SK-N-SH (cell line): ENCODE measurements around the gene ABCG1. TPM values are rescaled to one million over a fixed set of nuclear protein-coding genes. Genes with fewer than 3 reads are reported as not detected.

ENCODE experiments used
- CTCF ChIA-PET: fragments of 300-600, 350-600 bp; formaldehyde crosslinking; extraction: SDS; loops from one replicate; lab custom pipeline; 2021; lab: Yijun Ruan, JAX
- POLR2A ChIA-PET: fragments of 350-600 bp; sonication (Branson Sonifier 250); formaldehyde crosslinking; extraction: SDS; loops from one replicate; lab custom pipeline; 2020; ENCODE audit warnings: antibody characterized with exemption, inconsistent platforms; lab: Yijun Ruan, JAX
- DNase-seq: peaks from one replicate; pipeline ENCODE4 v3.0.0; 2012
- H2AFZ ChIP-seq: fragments of 200-600 bp; sonication (generic); 2 replicates; pipeline ENCODE4 v1.8.1; 2016; ENCODE audit warnings: antibody characterized with exemption, mild to moderate bottlenecking, low read depth
- H3F3A ChIP-seq: fragments of 200-600 bp; sonication (generic); replicated peaks from 2 replicates; pipeline ENCODE3; 2016; ENCODE audit warnings: antibody characterized with exemption, mild to moderate bottlenecking; ENCODE audit not compliant: insufficient read depth
- H3K27ac ChIP-seq, 2 experiments: fragments of 200-500 bp in 1 of 2; fragments of 200-600 bp in 1 of 2; sonication (Bioruptor generic) in 1 of 2; sonication (generic), shearing (Covaris generic) in 1 of 2; 2 replicates each; pipeline versions ENCODE4 v1.5.1 to v1.6.1; 2014 to 2016; ENCODE audit warnings: low read depth in 2 of 2, inconsistent platforms in 1 of 2, low read length in 1 of 2, mild to moderate bottlenecking in 1 of 2, mixed read lengths in 1 of 2
- H3K27me3 ChIP-seq: fragments of 200-600 bp; sonication (generic), shearing (Covaris generic); 2 replicates; pipeline ENCODE4 v1.6.1; 2016; ENCODE audit warnings: mixed run types; ENCODE audit not compliant: insufficient read depth
- H3K36me3 ChIP-seq, 2 experiments: fragments of 200-500 bp in 1 of 2; fragments of 200-600 bp in 1 of 2; sonication (Bioruptor generic) in 1 of 2; sonication (generic) in 1 of 2; replicated peaks in 1 of 2; 2 replicates each; pipeline versions ENCODE3 to v1.5.1; 2014 to 2016; ENCODE audit warnings: low read length in 1 of 2, mild to moderate bottlenecking in 1 of 2; ENCODE audit not compliant: insufficient read depth in 2 of 2, control insufficient read depth in 1 of 2
- H3K4me1 ChIP-seq, 2 experiments: fragments of 200-500 bp in 1 of 2; fragments of 200-600 bp in 1 of 2; sonication (Bioruptor generic) in 1 of 2; sonication (generic), shearing (Covaris generic) in 1 of 2; 2 replicates each; pipeline versions ENCODE4 v1.5.1 to v1.6.1; 2014 to 2016; ENCODE audit warnings: low read depth in 1 of 2, low read length in 1 of 2, mixed run types in 1 of 2; ENCODE audit not compliant: insufficient read depth in 2 of 2, control insufficient read depth in 1 of 2
- H3K4me2 ChIP-seq: fragments of 200-600 bp; sonication (generic), shearing (Covaris generic); 2 replicates; pipeline ENCODE4 v1.6.1; 2017; ENCODE audit warnings: mixed run types
- H3K4me3 ChIP-seq, 2 experiments: fragments of 200-500 bp in 1 of 2; fragments of 200-600 bp in 1 of 2; sonication (Bioruptor generic) in 1 of 2; sonication (generic), shearing (Covaris generic) in 1 of 2; 2 replicates each; pipeline versions ENCODE4 v1.5.1 to v1.8.1; 2014 to 2016; ENCODE audit warnings: low read depth in 2 of 2, inconsistent platforms in 1 of 2, low read length in 1 of 2, mild to moderate bottlenecking in 1 of 2, mixed read lengths in 1 of 2, moderate library complexity in 1 of 2
- H3K79me2 ChIP-seq: fragments of 200-600 bp; sonication (generic); 2 replicates; pipeline ENCODE4 v1.8.1; 2017; ENCODE audit warnings: mild to moderate bottlenecking; ENCODE audit not compliant: insufficient read depth
- H3K9ac ChIP-seq: fragments of 200-600 bp; sonication (generic); 2 replicates; pipeline ENCODE4 v1.6.1; 2017; ENCODE audit warnings: mixed run types
- H3K9me2 ChIP-seq: fragments of 200-600 bp; sonication (generic); 2 replicates; pipeline ENCODE4 v1.6.1; 2017; ENCODE audit warnings: mixed run types
- H3K9me3 ChIP-seq: fragments of 200-600 bp; sonication (generic); 2 replicates; pipeline ENCODE4 v1.6.1; 2017; ENCODE audit warnings: mixed run types, mild to moderate bottlenecking, moderate library complexity
- H4K20me1 ChIP-seq: fragments of 200-600 bp; sonication (generic); 2 replicates; pipeline ENCODE4 v1.6.1; 2017; ENCODE audit warnings: mild to moderate bottlenecking, mixed run types; ENCODE audit not compliant: insufficient read depth
- CHD2 ChIP-seq: fragments of 150-350 bp; IDR thresholded peaks from 2 replicates; pipeline ENCODE4 v1.6.1; 2018; ENCODE audit warnings: low read length; ENCODE audit not compliant: partially characterized antibody
- EP300 ChIP-seq, 2 experiments: IDR thresholded peaks; 2 replicates each; pipeline versions ENCODE4 v1.4.0 to v1.6.1; 2012; ENCODE audit warnings: borderline replicate concordance in 1 of 2, low read depth in 1 of 2, low read length in 1 of 2
- EZH2phosphoT487 ChIP-seq: fragments of 200-600 bp; sonication (generic); IDR thresholded peaks from 2 replicates; pipeline ENCODE4 v1.6.1; 2017; ENCODE audit warnings: low read depth, mixed run types, mild to moderate bottlenecking, antibody characterized with exemption, moderate library complexity, borderline replicate concordance
- GABPA ChIP-seq: IDR thresholded peaks from 2 replicates; pipeline ENCODE4 v1.4.0; 2012; ENCODE audit warnings: low read depth, mild to moderate bottlenecking
- JUND ChIP-seq: IDR thresholded peaks from 2 replicates; pipeline ENCODE4 v1.4.0; 2012
- MAX ChIP-seq: IDR thresholded peaks from 2 replicates; pipeline ENCODE4 v1.4.0; 2012; ENCODE audit warnings: low read depth
- MEF2A ChIP-seq: IDR thresholded peaks from 2 replicates; pipeline ENCODE4 v1.4.0; 2012; ENCODE audit warnings: low read depth, borderline replicate concordance
- NFIC ChIP-seq: IDR thresholded peaks from 2 replicates; pipeline ENCODE4 v1.4.0; 2012; ENCODE audit warnings: borderline replicate concordance
- NRF1 ChIP-seq: IDR thresholded peaks from 2 replicates; pipeline ENCODE4 v1.6.1; 2012; ENCODE audit warnings: low read depth, mild to moderate bottlenecking, low read length
- RCOR1 ChIP-seq: fragments of 150-350 bp; IDR thresholded peaks from 2 replicates; pipeline ENCODE4 v1.6.1; 2017; ENCODE audit warnings: antibody characterized with exemption, low read length
- TCF12 ChIP-seq: IDR thresholded peaks from 2 replicates; pipeline ENCODE4 v1.4.0; 2012
- ZBTB33 ChIP-seq: IDR thresholded peaks from 2 replicates; pipeline ENCODE4 v1.4.0; 2012; ENCODE audit warnings: low read depth, borderline replicate concordance
- WGBS: methylation state at CpG from one replicate; pipeline ENCODE4 v1.1.6; 2017; ENCODE audit warnings: low lambda C conversion rate; 5-methylcytosine and 5-hydroxymethylcytosine counted together
- polyA plus RNA-seq, 3 experiments: library from polyadenylated mRNA; depleted of rRNA; stranded (reverse); fragments of >200 nt; gene quantifications; 2 replicates each; pipeline ENCODE4 v1.2.3, GENCODE V29; 2012
- TF ChIP-seq, protein P1 (sequence below): fragments of 150-350 bp; IDR thresholded peaks from 2 replicates; pipeline ENCODE4 v1.6.1; 2016; ENCODE audit warnings: mild to moderate bottlenecking, low read depth, low read length

Gene ABCG1
- polyA plus RNA-seq, 1 of the 3 experiments (the other 2 are of a cell fraction): 0.07 TPM

DNA sequence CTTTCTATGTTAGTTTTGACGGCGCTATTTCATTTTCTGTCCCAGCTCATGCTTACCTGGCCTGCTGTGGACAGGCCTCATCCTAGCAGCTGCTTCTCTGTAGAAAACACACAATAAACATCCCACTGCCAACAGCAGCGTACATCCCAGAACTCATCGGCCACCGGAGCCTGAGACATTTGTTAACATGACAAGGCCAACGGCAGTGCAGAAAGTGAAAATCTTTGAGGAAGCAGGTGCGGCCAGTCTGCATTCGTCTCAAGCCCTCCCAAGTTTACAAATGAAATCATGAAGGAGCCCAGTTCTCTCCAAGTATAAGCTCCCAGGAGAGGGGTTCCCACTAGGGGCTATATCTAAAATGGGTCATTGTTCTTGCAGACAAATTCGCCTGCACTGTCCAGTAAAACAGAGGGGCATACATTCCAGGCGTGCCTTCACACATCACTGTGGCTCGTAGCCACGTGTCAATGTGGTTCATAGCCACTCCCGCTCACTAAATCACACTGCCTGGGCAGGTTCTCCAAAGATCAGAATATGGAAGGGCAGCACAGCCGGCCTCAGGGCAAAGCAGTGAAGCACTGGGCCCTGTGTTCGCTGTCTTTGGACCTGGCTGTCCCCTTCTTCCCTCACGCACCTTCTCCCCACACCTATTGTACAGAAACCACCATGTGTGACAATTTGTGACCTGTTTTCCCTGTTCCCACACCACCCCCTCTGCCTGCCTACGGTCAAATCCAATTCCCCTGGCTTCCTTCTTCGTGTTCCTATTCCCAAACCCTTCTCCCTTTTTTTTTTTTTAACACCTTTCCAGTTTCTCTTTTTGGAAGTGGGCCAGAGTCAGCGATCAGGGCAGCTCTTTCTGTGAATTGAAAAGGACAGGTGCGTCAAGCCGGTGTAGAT, 27.0 kb upstream of the ABCG1 start:
- no peaks in the 10 kb centered on the region for H3K27me3 ChIP-seq
- H2AFZ ChIP-seq: no peak overlapping the region
- ChIA-PET CTCF (interaction anchor here (1.6 to 2.0 kb wide), 2 partner anchors 28 to 47 kb away, joined by 4 to 7 read pairs; no protein-coding TSS in a partner anchor), POLR2A (no interaction called here)
- no peak overlapping the region for H3K4me3 ChIP-seq
- 58% methylated on average over 21 of the region's 21 CpGs for WGBS
- H3K9me2 ChIP-seq: no peaks in the 10 kb centered on the region
- H3K9me3 ChIP-seq: no peaks in the 10 kb centered on the region
- H4K20me1 ChIP-seq: no peaks in the 10 kb centered on the region
- H3K36me3 ChIP-seq: no peaks in the 10 kb centered on the region
- H3K79me2 ChIP-seq: no peaks in the 10 kb centered on the region
- H3K27ac ChIP-seq: no peak overlapping the region
- no peak overlapping the region for H3K9ac ChIP-seq
- TF ChIP-seq MAX (no peak), CHD2 (no peak), NRF1 (no peak), ZBTB33 (no peak), NFIC (no peak), TCF12 (no peak), GABPA (no peak), EP300 (IDR thresholded peaks at IDR 0.05; ENCODE audit: borderline replicate concordance in 1 of 2, low read depth in 1 of 2, low read length in 1 of 2) (no peak), MEF2A (no peak), RCOR1 (no peak), EZH2phosphoT487 (no peak), JUND (no peak)
- TF ChIP-seq, protein P1, sequence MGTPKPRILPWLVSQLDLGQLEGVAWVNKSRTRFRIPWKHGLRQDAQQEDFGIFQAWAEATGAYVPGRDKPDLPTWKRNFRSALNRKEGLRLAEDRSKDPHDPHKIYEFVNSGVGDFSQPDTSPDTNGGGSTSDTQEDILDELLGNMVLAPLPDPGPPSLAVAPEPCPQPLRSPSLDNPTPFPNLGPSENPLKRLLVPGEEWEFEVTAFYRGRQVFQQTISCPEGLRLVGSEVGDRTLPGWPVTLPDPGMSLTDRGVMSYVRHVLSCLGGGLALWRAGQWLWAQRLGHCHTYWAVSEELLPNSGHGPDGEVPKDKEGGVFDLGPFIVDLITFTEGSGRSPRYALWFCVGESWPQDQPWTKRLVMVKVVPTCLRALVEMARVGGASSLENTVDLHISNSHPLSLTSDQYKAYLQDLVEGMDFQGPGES: no peak
- no peaks in the 10 kb centered on the region for H3F3A ChIP-seq
- no peak overlapping the region for H3K4me2 ChIP-seq
- peaks cover 0 to 2% of the 10 kb centered on the region in 2 experiments; a peak in 1 of 4 replicates for H3K4me1 ChIP-seq
- DNase-seq: no peak
